WTC11 (cell line): ENCODE results near the gene CCDC80. TPM values are rescaled to one million over a fixed set of nuclear protein-coding genes. Genes with fewer than 3 reads are reported as not detected.

Experiments used
- ATAC-seq: fragments of 200-7000 bp; cut with Tn5 transposase; 2 replicates; pipeline ENCODE4 v1.10.0; 2021; ENCODE audit warnings: mild to moderate bottlenecking, moderate library complexity
- CTCF ChIA-PET: fragments of 300-600 bp; sonication (Branson Sonifier 250); formaldehyde crosslinking; loops from one replicate; lab custom pipeline; 2021; ENCODE audit warnings: antibody characterized with exemption; lab: Charles Lee
- POLR2A ChIA-PET: fragments of 350-600 bp; sonication (Branson Sonifier 250); formaldehyde crosslinking; loops from one replicate; lab custom pipeline; 2021; ENCODE audit warnings: antibody characterized with exemption; lab: Charles Lee
- DNase-seq: peaks from one replicate; pipeline ENCODE4 v3.0.0; 2021; ENCODE audit warnings: low spot score
- H3K27ac Mint-ChIP-seq: 2 replicates; pipeline ENCODE4 v1.8.0; 2021; ENCODE audit warnings: mixed read lengths
- H3K27me3 Mint-ChIP-seq: 2 replicates; pipeline ENCODE4 v1.8.0; 2021; ENCODE audit warnings: low read depth, mild to moderate bottlenecking, moderate library complexity, mixed read lengths
- H3K36me3 Mint-ChIP-seq: 2 replicates; pipeline ENCODE4 v1.8.0; 2021; ENCODE audit warnings: mixed read lengths
- H3K4me1 Mint-ChIP-seq: 2 replicates; pipeline ENCODE4 v1.8.0; 2022; ENCODE audit warnings: mixed read lengths
- H3K4me3 Mint-ChIP-seq: 2 replicates; pipeline ENCODE4 v1.8.0; 2021; ENCODE audit warnings: mild to moderate bottlenecking, moderate library complexity, mixed read lengths
- H3K9me3 Mint-ChIP-seq: 2 replicates; pipeline ENCODE4 v1.8.0; 2021; ENCODE audit warnings: mixed read lengths
- AR ChIP-seq: fragments of 250-450 bp; sonication (Bioruptor Pico); IDR thresholded peaks from 2 replicates; pipeline ENCODE4 v1.9.0; 2021; ENCODE audit warnings: mild to moderate bottlenecking
- ARID4B ChIP-seq: sonication (generic); formaldehyde crosslinking; IDR thresholded peaks from 2 replicates; pipeline ENCODE4 v1.8.0; 2023; ENCODE audit warnings: missing genetic modification reagents, mild to moderate bottlenecking, borderline replicate concordance
- CREB1 ChIP-seq: sonication (generic); formaldehyde crosslinking; IDR thresholded peaks from 2 replicates; pipeline ENCODE4 v1.8.0; 2023; ENCODE audit warnings: mild to moderate bottlenecking, missing genetic modification reagents
- ETV6 ChIP-seq: sonication (generic); formaldehyde crosslinking; IDR thresholded peaks from 2 replicates; pipeline ENCODE4 v1.8.1; 2022; ENCODE audit warnings: mild to moderate bottlenecking, missing genetic modification reagents
- GABPB1 ChIP-seq: sonication (generic); formaldehyde crosslinking; IDR thresholded peaks from 2 replicates; pipeline ENCODE4 v1.8.1; 2023; ENCODE audit warnings: mild to moderate bottlenecking, missing genetic modification reagents
- NR3C1 ChIP-seq: sonication (generic); formaldehyde crosslinking; conservative IDR thresholded peaks from 2 replicates; pipeline ENCODE4 v1.8.1; 2023; ENCODE audit warnings: low read depth, mild to moderate bottlenecking, missing genetic modification reagents
- OVOL2 ChIP-seq: fragments of 250-450 bp; sonication (Bioruptor Pico); IDR thresholded peaks from 2 replicates; pipeline ENCODE4 v1.9.0; 2021; ENCODE audit warnings: mild to moderate bottlenecking, borderline replicate concordance
- PRRX2 ChIP-seq: fragments of 250-450 bp; sonication (Bioruptor Pico); IDR thresholded peaks from 2 replicates; pipeline ENCODE4 v1.8.0; 2021; ENCODE audit warnings: mild to moderate bottlenecking
- SMAD3 ChIP-seq: sonication (generic); formaldehyde crosslinking; IDR thresholded peaks from 2 replicates; pipeline ENCODE4 v1.8.0; 2022; ENCODE audit warnings: missing genetic modification reagents, mild to moderate bottlenecking, borderline replicate concordance
- STAT6 ChIP-seq: sonication (generic); formaldehyde crosslinking; conservative IDR thresholded peaks from 2 replicates; pipeline ENCODE4 v1.8.1; 2023; ENCODE audit warnings: mild to moderate bottlenecking, low read depth, missing genetic modification reagents, moderate library complexity
- TCF7 ChIP-seq: sonication (generic); formaldehyde crosslinking; IDR thresholded peaks from 2 replicates; pipeline ENCODE4 v1.8.0; 2022; ENCODE audit warnings: mild to moderate bottlenecking, low read depth, missing genetic modification reagents, moderate library complexity
- ZNF281 ChIP-seq: sonication (generic); formaldehyde crosslinking; IDR thresholded peaks from 2 replicates; pipeline ENCODE4 v1.8.0; 2023; ENCODE audit warnings: mild to moderate bottlenecking, missing genetic modification reagents
- total RNA-seq: library from RNA; stranded (reverse); gene quantifications from 3 replicates; pipeline ENCODE4 v1.2.3, GENCODE V29; 2021
- TF ChIP-seq, protein P1 (sequence below): sonication (generic); formaldehyde crosslinking; IDR thresholded peaks from 2 replicates; pipeline ENCODE4 v1.8.1; 2022; ENCODE audit warnings: missing genetic modification reagents, borderline replicate concordance
- TF ChIP-seq, protein P2 (sequence below): sonication (generic); formaldehyde crosslinking; IDR thresholded peaks from 2 replicates; pipeline ENCODE4 v1.8.0; 2022; ENCODE audit warnings: mild to moderate bottlenecking, missing genetic modification reagents

The CCDC80 gene
- total RNA-seq, 1 experiment from 2014 or later, result 10.9 TPM

DNA sequence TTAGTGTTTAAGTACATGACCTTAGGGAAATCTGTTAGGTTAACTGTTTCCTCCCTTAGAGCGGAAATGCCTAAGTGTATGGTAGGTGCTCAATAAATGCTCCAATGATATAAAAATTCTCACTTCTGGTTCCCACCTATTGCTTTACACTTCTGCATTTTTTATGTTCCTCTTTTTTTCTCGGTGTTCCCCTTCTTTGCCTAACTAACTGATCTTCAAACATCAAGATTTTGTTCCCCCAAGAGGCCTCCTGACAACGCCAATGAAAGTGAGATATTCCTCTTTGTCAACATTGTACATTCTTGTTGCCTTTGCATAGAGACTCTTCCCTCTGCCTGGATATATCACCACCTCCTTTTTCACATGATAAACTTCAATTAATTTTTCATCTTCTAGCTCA, 61.7 kb downstream of the CCDC80 start (continued):
- TF ChIP-seq ARID4B, result no peak
- TF ChIP-seq TCF7 (CRISPR knock-in tag), result no peak
- TF ChIP-seq GABPB1 (CRISPR knock-in tag), result no peak
- TF ChIP-seq ZNF281 (CRISPR knock-in tag), result no peak
- TF ChIP-seq STAT6 (CRISPR knock-in tag), result no peak
- TF ChIP-seq NR3C1 (CRISPR knock-in tag), result no peak

GRCh38 chr3:112572701-112573100, 68.2 kb downstream of the CCDC80 start:
- TF ChIP-seq, protein P1, sequence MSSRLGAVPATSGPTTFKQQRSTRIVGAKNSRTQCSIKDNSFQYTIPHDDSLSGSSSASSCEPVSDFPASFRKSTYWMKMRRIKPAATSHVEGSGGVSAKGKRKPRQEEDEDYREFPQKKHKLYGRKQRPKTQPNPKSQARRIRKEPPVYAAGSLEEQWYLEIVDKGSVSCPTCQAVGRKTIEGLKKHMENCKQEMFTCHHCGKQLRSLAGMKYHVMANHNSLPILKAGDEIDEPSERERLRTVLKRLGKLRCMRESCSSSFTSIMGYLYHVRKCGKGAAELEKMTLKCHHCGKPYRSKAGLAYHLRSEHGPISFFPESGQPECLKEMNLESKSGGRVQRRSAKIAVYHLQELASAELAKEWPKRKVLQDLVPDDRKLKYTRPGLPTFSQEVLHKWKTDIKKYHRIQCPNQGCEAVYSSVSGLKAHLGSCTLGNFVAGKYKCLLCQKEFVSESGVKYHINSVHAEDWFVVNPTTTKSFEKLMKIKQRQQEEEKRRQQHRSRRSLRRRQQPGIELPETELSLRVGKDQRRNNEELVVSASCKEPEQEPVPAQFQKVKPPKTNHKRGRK (CRISPR knock-in tag), result no peak
- TF ChIP-seq, protein P2, sequence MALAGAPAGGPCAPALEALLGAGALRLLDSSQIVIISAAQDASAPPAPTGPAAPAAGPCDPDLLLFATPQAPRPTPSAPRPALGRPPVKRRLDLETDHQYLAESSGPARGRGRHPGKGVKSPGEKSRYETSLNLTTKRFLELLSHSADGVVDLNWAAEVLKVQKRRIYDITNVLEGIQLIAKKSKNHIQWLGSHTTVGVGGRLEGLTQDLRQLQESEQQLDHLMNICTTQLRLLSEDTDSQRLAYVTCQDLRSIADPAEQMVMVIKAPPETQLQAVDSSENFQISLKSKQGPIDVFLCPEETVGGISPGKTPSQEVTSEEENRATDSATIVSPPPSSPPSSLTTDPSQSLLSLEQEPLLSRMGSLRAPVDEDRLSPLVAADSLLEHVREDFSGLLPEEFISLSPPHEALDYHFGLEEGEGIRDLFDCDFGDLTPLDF (CRISPR knock-in tag), result no peak
- TF ChIP-seq ETV6 (CRISPR knock-in tag) (no peak), CREB1 (no peak), AR (CRISPR knock-in tag) (no peak), SMAD3 (CRISPR knock-in tag) (no peak), OVOL2 (CRISPR knock-in tag) (no peak), PRRX2 (no peak)
- Mint-ChIP-seq H3K36me3 (peaks cover 47% of the 10 kb centered on the region), H3K4me1 (no peaks in the 10 kb centered on the region), H3K9me3 (no peaks in the 10 kb centered on the region), H3K4me3 (no peak overlapping the region), H3K27me3 (no peaks in the 10 kb centered on the region), H3K27ac (no peak overlapping the region)
- ChIA-PET CTCF (no interaction called here), POLR2A (no interaction called here)
- ATAC-seq (no peak), DNase-seq (no peak)
